Stomach (tissue), 9 donors: Measurements from ENCODE around the gene ZNF24. TPM values are rescaled to one million over a fixed set of nuclear protein-coding genes. Genes with fewer than 3 reads are reported as not detected.

Experiments
- DNase-seq, 2 donors: peaks; one replicate each; pipeline versions ENCODE4 v3.0.0 to v3.0.0-alpha.2; 2013 to 2019
- H3K27ac ChIP-seq, 5 donors: fragments of 200-600 bp in 4 of 5; sonication (generic) in 4 of 5; one replicate each; pipeline ENCODE4 v1.5.1; 2013 to 2019; ENCODE audit warnings: mild to moderate bottlenecking in 1 of 5, moderate library complexity in 1 of 5
- H3K27me3 ChIP-seq, 3 donors: fragments of 200-600 bp; sonication (generic); one replicate each; pipeline ENCODE4 v1.5.1; 2017 to 2019; ENCODE audit warnings: mixed run types in 1 of 3
- H3K36me3 ChIP-seq, 4 donors: fragments of 200-600 bp; sonication (generic); 1 replicate in 3 of 4; 2 replicates in 1 of 4; pipeline ENCODE4 v1.5.1; 2016 to 2019
- H3K4me1 ChIP-seq, 4 donors: fragments of 200-600 bp; sonication (generic); one replicate each; pipeline ENCODE4 v1.5.1; 2016 to 2019
- H3K4me3 ChIP-seq, 4 donors: fragments of 200-600 bp; sonication (generic) in 3 of 4; one replicate each; pipeline ENCODE4 v1.5.1; 2016 to 2019; ENCODE audit warnings: mild to moderate bottlenecking in 1 of 4
- H3K9me3 ChIP-seq, 4 donors: fragments of 200-600 bp; sonication (generic); one replicate each; pipeline ENCODE4 v1.5.1; 2016 to 2019
- CTCF ChIP-seq, 7 experiments: fragments of 450-650 bp in 4 of 7; fragments of 200-600 bp in 3 of 7; sonication (generic) in 3 of 7; IDR thresholded peaks; one replicate each; pipeline ENCODE4 v1.5.1; 2016 to 2019; ENCODE audit warnings: antibody characterized with exemption in 7 of 7, control low read depth in 2 of 7, mild to moderate bottlenecking in 1 of 7
- EP300 ChIP-seq: sonication (generic); formaldehyde crosslinking; IDR thresholded peaks from one replicate; pipeline ENCODE4 v1.6.1; 2017; ENCODE audit warnings: antibody characterized with exemption
- POLR2A ChIP-seq, 4 donors: fragments of 450-650 bp; IDR thresholded peaks; one replicate each; pipeline ENCODE4 v1.6.1; 2016; ENCODE audit warnings: antibody characterized with exemption in 4 of 4, control low read depth in 2 of 4, mild to moderate bottlenecking in 1 of 4, moderate library complexity in 1 of 4
- POLR2AphosphoS5 ChIP-seq, 3 donors: sonication (generic); formaldehyde crosslinking; IDR thresholded peaks; one replicate each; pipeline ENCODE4 v1.6.1; 2016; ENCODE audit warnings: antibody characterized with exemption in 3 of 3
- WGBS, 5 donors: extraction: QIAGEN DNeasy Blood & Tissue Kit in 3 of 5; methylation state at CpG; one replicate each; pipeline versions ENCODE4 v1.1.5 to v1.1.7; 2013 to 2018; 5-methylcytosine and 5-hydroxymethylcytosine counted together
- intact Hi-C: fragments of 100-400 bp; cut with DNase I; formaldehyde crosslinking; loops from one replicate; pipeline ENCODE4 v1.15.1; 2023; ENCODE audit warnings: low total_unique reads
- polyA plus RNA-seq, 3 donors: library from polyadenylated mRNA; stranded (reverse); fragments of 200-250 nt; gene quantifications; one replicate each; pipeline ENCODE4 v1.2.3, GENCODE V29; 2013
- total RNA-seq, 5 donors: library from RNA; depleted of rRNA; stranded (reverse); fragments of >200 nt; gene quantifications; one replicate each; pipeline versions ENCODE4 v1.1.0 to v1.2.3, GENCODE V29; 2014 to 2016
- donor health status: healthy with polysubstance abuse.
- donor health status: Bipolar disorder and iron deficiency.
- donor health status: healthy.

ZNF24 gene
- total and polyA plus RNA-seq, 8 donors, result 10.5 to 76.2 (median 29.5) TPM

GRCh38 chr18:35326695-35327387, 17.4 kb downstream of the ZNF24 start:
- no peak for TF ChIP-seq POLR2A (IDR thresholded peaks at IDR 0.05)
- no peak for TF ChIP-seq CTCF (IDR thresholded peaks at IDR 0.05)
- no peak for TF ChIP-seq EP300
- no peak for TF ChIP-seq POLR2AphosphoS5 (IDR thresholded peaks at IDR 0.05)
- Histone ChIP-seq H3K4me1 (no peaks in the 10 kb centered on the region), H3K36me3 (peaks cover 0 to 8% (median 6%) of the 10 kb centered on the region in 4 donors), H3K27ac (no peak overlapping the region), H3K27me3 (no peaks in the 10 kb centered on the region), H3K4me3 (no peak overlapping the region), H3K9me3 (no peaks in the 10 kb centered on the region)
- no peak for DNase-seq
- WGBS, 5 donors, result 53 to 78% (median 62%) methylated on average over 3 of the region's 3 CpGs
- intact Hi-C loops, result no loop called here

- H3K4me1 ChIP-seq, result no peaks in the 10 kb centered on the region
- no peaks in the 10 kb centered on the region for H3K9me3 ChIP-seq
- H3K36me3 ChIP-seq, result no peaks in the 10 kb centered on the region
- H3K27ac ChIP-seq, result no peak overlapping the region
- DNase-seq, result no peak
- no peaks in the 10 kb centered on the region for H3K27me3 ChIP-seq
- TF ChIP-seq CTCF (IDR thresholded peaks at IDR 0.05) (no peak), EP300 (no peak), POLR2AphosphoS5 (IDR thresholded peaks at IDR 0.05) (no peak), POLR2A (IDR thresholded peaks at IDR 0.05) (no peak)
- intact Hi-C loops, result no loop called here
- no peak overlapping the region for H3K4me3 ChIP-seq
- 20 to 82% (median 77%) methylated on average over 2 of the region's 2 CpGs for WGBS, 5 donors
These were observed 19.1 kb downstream of the ZNF24 start for GRCh38 chr18:35324926-35325655.

DNA sequence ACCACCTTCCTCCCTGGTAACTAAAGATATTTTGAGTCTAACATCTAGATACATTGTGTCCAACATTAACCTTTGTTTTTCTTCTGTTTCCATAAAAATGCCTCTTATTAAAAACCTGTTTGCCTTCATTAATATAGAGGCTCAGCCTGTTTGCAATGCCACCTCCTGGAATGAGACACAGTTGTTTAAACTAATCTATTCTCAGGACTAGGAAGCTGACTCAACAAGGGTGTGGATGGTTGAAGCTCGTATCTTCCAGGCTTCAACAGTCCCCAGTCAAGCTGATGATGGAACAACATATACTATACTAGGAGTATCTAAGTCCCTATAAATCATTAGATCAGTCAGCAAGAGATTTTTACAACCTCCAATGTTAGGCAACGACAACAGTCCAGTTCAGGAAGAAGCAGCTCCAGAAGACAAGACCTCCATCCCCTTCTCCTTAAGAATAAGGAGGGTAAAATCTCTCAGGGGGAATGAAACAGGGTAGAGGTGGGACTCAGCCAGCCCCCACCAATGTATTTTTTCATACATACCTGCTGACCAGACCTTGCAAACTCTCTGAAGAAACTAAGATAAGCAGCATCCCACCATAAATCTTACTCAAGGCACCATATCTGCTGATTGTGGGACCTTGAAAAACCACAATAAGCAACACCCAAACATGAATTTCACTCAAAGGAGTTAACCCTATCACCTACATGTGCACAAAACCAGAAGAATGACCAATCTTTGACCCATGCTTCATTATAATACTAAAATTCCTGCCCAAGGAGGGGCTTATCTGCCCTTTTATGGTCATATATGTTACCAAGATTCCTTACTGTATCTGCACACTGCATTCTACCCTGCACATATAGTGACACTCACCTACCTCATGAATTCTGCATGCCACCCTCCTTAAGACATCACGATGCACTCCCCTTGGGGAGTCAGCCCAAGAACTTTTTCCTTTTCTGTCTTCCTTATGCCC, 21.4 kb downstream of the ZNF24 start:
- WGBS, 5 donors, result 69 to 74% (median 71%) methylated on average over 3 of the region's 3 CpGs
- no peaks in the 10 kb centered on the region for H3K36me3 ChIP-seq

More for the DNA sequence above, 21.4 kb downstream of the ZNF24 start:
- Histone ChIP-seq H3K4me3 (no peak overlapping the region), H3K9me3 (no peaks in the 10 kb centered on the region), H3K4me1 (no peaks in the 10 kb centered on the region), H3K27ac (no peak overlapping the region), H3K27me3 (no peaks in the 10 kb centered on the region)
- TF ChIP-seq EP300, result no peak
- TF ChIP-seq CTCF (IDR thresholded peaks at IDR 0.05), result no peak
- no peak for TF ChIP-seq POLR2A (IDR thresholded peaks at IDR 0.05)
- no peak for TF ChIP-seq POLR2AphosphoS5 (IDR thresholded peaks at IDR 0.05)
- peak in 1 of 2 donors; percentile 29 for DNase-seq
- intact Hi-C loops, result no loop called here
